Stimulated activated CD8-positive, alpha-beta memory T cell treated with anti-CD3 and anti-CD28 coated beads, Interleukin-7, amount 100 ng/mL, for 24 hours (primary cell): Measurements from ENCODE around the gene CHST13.

Source experiments
- DNase-seq: peaks from one replicate; pipeline ENCODE4 v3.0.0-alpha.2; 2020; ENCODE audit warnings: low read depth

CHST13 gene

GRCh38 chr3:126509597-126510307 is 14.2 kb upstream of the CHST13 start:
- no peak for DNase-seq

DNA sequence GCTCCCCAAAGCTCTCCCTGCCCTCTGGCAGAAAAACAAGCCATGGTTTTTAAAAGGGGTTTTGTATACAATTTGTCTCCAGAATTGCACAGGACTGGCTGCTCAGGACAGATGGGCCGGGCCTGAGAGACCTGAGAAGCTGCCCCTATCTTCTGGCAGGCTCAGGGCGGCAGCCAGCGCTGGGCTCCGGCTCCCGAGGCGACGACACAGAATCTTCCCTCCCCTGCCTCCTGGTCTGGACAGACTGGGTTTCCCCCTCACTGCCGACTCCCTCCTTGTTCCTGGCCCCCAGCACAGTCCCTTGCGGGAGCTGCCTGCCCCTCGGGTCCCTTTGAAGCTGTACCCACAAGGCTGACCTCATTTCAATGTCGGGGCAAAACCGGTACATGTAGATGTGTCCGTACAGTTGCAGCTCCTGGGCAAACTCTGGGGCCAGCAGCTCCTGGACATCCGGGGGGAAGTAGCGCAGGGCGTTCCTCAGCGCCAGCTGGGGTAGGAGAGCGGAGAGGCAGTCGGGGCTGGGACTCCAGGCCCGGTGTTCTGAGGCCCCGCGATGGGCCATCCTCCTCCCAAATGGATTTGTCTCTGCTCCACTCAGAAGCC is 13.5 kb upstream of the CHST13 start:
- no peak for DNase-seq

DNA sequence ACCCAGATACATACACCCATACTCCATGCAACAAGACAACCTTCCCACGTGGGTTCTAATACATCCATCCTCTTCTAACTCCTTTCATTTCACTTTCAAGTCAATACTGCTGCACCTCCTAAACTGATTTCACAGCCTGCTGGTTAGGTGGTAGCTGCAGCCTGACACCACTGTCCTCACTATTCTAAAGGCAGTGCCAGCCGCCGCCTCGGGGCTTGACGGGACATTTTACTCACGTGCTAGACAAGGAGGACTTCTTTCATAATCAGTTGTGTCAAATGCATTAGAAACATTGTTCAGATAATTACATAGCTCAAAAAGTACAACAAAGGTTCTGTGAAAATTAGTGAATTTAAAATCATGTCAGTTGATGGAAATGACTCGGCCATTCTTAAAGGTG is 12.7 kb upstream of the CHST13 start:
- no peak for DNase-seq

DNA sequence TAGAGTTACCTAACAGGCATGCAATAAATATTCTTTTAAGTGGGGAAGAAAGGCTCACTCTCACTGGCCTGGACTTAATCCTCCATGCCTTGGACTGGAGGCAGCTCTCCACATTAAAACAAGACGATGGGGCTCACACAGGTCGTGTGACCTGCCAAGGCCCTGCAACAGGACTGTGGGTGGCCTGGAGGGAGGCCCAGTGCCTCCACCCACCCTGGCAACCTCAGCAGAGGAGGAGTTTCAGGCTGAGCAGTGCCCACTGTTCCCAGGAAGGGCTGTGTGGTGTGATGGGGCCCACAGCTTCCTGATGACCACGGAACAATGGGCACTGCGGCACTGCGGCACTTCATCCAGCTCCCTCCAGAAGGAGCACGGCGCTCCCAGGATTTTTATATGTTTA is 11.9 kb upstream of the CHST13 start:
- no peak for DNase-seq

GRCh38 chr3:126512916-126513650 is 10.9 kb upstream of the CHST13 start:
- DNase-seq, result no peak

DNA sequence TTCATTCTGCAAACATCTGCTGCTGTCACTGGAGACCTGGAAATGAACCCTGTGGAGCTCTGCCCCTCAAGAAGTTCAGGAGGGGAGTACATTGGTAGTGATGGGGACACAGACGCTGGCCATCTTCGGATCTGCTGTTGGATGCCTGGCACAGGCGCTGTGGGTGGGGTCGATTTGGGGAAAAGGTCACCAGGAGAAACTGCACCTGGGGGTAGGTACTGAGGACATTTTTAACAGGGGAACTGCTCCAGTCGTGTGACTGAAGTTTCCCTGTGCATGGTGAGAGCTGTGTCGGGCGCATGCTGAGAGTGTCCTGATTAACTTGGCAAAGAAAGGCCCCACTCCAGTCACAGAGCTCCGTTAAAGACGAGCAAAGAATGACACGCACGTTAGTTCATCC is 9.8 kb upstream of the CHST13 start:
- no peak for DNase-seq

DNA sequence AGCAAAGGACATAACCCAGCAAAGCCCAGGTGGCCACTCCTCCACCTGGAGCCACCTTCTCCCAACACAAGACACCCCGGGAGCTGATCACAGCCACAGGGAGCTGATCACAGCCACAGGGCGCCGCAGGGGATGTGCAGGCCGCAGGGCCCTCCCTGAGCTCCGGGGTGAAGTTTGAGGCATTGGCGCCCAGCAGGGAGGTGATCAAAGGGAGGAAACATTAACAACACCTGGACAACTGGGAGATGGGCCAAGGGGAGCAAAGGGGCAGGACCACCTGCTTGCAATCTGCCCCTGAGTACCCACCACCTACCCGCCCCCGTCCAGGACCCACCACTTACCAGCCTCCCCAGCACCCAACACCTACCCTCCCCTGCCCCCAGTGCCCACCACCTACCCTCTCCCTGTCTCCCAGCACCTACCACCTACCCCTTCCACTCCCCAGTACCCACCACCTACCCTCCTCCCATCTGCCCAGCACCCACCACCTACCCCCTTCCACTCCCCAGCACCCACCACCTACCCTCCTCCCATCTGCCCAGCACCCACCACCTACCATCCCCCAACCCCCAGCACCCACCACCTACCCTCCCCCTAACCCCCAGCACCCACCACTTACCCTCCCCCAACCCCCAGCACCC is 8.8 kb upstream of the CHST13 start:
- DNase-seq, result no peak

- DNase-seq, result no peak
These were observed 7.6 kb upstream of the CHST13 start for GRCh38 chr3:126516152-126516935.

DNA sequence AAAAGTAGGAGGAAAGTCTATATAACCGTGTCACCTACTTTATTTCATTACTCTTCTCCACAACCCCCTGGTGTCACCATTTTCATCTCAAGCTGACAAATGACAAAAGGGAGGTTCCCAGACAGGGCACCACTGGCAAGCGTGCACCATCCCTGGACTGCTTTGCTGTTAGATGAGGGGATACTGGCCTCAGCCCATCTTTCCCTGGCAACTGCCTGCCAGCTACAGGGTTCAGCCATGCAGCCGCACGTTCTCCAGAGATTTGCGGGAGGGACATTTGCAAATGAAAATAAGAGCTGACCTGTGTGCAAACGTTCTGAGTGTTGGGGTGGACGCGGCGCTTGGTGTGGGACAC is 7.0 kb upstream of the CHST13 start:
- DNase-seq, result no peak

DNA sequence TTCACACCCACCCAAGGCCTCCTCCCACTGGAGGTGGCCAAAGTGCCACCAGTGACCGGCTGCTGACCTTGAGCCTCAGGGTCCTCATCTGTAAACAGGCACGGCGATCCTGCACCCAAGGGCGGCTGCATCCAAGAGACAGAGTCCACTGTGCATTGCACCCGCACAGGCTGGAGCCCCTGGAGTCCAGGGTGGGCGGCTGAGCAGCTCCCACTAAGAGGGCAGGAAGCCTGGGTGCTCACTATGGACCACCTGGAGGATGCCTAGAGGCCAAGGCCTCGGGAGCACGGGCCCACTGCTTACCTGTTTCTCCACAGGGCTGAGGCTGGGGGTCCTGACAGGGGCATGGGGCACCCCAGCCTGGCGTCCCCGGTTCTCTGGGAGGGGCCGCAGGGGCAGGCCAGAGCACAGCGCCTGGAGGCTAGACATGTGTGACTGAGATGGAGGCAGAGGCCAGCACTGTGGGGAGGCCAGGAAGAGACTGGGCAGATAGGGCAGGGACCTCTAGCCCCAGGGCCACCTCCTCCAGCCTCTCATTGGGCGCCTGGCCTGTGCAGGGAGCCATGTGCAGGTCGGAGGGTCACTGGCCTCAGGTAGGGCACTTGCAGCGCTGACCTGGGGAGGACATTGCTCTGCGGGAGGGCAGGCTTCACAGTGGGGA is 6.5 kb upstream of the CHST13 start, which contains the start of gene UROC1:
Gene UROC1, minus strand, starts transcription at position 483 of the 661 bp plus-strand sequence. Its CDS starts 54 bp downstream, at position 429.
- no peak for DNase-seq

DNA sequence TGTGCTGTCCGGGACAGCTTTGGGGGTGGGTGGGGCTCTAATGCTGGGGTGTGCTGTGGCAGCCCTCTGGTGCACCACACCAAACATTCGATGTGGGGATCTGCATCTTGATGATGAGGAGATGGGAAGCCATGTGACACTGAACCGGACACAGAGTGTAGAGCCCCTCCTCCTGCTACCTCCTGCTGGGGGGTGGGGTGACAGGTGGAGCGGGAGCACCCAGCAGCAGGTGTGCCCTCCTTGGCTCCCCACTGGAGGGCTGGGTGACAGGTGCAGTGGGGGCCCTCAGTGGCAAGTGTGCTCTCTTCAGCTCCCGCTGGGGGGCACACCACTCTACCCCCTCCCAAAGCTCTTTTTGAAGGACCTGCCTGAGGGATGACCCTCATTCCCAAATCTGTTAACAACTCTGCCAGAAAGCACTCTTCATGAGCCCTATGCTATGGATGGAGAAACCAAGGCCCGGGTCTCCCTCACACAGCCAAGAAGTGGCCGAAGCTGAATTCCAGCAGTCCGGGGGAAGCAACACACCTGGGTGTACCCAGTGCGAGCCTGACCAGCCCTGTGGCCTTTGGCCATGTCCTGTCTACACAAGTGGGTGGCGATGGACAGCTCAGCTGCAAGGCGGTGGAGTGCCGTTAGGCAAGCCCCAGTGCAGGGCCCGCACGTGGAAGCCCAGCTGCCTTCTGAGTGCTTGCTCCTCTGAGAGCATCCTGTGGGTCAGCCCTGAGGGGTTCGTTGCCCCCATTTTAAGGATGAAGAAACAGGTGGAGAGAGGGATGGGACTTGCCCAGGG is 5.8 kb upstream of the CHST13 start:
- DNase-seq, result no peak

- no peak for DNase-seq
These were observed 5.2 kb upstream of the CHST13 start for GRCh38 chr3:126518779-126519177.

GRCh38 chr3:126519506-126520455 is 4.2 kb upstream of the CHST13 start:
- no peak for DNase-seq

GRCh38 chr3:126521122-126521891 is 2.6 kb upstream of the CHST13 start:
- no peak for DNase-seq

DNA sequence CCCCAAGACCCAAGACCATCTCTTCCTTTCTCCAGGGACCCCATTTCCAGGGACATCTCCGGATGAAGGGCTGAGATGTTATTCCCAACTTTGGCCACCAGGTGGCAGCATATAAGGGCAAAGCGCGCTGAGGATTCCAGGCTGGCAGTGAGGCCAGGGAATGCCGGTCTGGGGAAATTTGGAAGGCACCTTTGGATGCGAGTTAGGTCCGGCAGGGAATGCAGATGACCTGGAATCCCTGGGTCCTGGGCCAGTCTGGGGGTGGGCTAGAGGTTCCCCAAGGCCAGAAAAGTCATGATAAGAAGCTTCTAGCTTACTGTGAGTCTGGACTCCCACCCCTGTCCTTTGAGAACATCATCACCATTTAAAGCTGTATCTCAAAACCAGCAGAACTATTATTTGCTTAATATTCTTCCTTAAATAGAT is 1.6 kb upstream of the CHST13 start:
- peak; percentile 17 for DNase-seq

DNA sequence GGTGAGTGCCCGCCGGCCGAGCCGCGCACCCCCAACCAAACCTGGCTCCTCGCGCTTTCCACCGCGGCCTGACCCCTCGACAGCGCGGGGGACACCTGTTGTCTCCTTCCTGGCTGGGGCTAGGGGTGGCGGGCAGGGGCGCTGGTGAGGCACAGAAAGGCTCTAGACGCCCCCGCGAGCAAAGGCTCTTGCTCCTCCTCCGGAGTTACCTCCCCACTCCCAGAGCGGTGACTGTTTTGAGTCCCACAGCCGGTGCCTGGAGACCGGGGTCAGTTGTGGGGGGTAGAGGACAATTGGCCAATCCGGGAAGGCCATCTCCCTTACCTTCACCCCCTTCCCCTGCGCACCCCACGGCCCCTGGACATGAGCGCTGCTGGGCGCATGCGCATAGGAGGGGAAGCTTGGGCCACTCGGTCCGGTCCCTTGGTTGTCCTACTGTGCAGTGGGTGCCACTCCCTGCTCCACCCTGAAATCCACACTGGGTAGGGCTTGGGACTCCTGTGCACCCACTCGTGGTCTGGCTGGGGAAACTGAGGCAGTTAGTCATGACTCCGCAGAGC is 554 bp downstream of the CHST13 start:
- no peak for DNase-seq

DNA sequence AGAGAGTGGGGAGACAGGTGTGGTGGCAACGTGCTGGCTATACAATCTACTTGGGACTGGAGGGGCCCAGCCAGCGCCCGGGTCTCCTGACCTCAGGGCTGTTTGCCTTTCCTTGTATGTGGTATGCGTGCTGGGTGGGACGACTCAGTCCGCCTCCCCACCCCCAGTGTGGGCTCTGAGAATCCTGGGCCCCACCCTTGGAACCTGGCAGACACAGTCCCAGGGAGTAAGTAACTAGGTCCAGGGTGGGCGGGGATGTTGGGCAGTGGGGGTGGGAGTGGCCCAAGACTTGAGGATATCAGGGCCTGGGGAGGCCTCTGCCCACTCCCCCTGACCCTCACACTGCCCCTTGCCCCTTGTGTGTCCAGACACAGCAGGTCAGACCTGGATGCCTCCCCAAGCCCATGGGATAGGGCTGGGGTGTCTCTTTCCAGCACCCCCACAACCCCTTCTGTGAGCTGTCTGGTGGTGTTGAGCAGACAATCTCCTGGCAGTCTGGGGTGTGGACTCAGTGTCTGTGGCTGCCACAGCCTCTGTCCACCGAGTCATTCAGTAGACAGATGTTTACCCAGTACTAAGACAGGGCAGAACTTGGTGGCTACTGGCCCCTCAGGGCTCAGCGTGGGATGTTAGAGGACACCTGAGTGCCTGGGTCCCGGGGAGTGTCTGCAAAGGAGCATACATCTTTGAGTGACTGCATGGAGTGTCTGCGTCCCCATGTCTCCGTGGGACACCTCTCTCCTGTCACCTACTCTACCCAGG is 1.3 kb downstream of the CHST13 start:
- DNase-seq, result no peak
